GM19468 (cell line): ENCODE results near the gene LCAT.
"Not testable (repeated sequence)": the region's sequence is repeated elsewhere in the genome, so short reads cannot be mapped to it uniquely, and the experiment has no call there.

Experiments used
- ATAC-seq: cut with Tn5 transposase; IDR thresholded peaks from one replicate; pipeline ENCODE4 v1.9.1; 2021; ENCODE audit warnings: mild to moderate bottlenecking, moderate library complexity, moderate number of reproducible peaks; ENCODE audit not compliant: unreplicated experiment; ENCODE audit errors: extremely low read depth

LCAT gene

GRCh38 chr16:67950335-67950843 lies 6.5 kb upstream of the LCAT start:
- ATAC-seq = no peak

GRCh38 chr16:67949645-67950044 lies 5.7 kb upstream of the LCAT start:
- ATAC-seq = no peak

DNA sequence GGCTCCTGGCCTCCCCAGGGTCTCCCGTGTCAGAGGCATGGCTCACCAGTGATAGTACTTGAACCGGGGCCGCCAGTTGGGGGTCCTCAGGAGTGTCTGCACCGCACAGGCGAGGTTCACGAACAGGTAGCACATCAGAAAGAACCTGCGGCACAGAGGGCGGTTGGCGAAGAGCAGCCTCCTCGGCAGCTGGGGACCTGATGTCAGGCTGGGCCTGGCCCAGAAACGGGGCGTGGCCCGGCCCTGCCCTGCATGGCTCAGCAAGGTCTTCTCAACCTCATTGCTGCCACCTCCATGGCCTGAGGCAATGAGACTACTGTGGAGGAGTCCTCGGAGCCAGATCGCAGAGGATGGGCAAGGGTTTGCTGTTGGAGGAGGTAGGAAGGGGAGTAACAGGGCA lies 4.1 kb upstream of the LCAT start:
- ATAC-seq = no peak

DNA sequence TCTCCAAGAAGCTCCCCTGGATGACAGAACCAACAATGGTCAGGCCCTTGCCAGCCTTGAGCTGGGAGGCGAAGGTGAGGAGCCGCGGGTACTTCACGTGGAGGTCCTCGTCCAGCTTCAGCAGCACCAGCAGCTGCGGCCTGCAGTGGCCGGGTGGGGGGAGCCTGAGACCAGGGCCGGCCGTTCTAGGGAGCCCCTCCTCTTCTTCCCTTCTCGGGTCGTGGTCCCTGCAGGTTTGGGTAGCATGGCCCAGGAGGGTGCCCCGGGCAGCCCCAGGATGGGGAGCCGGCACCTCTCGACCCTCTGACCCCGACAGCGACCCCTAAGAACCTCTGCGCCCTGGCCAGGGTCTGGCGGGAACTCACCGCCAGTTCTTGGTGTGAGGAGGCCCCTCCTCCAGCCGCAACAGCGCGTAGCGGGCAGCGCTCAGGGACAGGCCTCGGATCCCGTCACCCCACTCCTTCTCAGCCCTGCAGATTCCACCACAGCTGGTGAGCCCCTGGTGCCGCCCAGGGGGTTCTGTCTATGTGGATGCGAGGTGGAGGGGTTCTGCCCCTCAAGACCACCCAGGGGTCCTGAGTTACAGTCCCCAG lies 3.1 kb upstream of the LCAT start:
- ATAC-seq = no peak

GRCh38 chr16:67946128-67946569 lies 2.2 kb upstream of the LCAT start:
- ATAC-seq = no peak

DNA sequence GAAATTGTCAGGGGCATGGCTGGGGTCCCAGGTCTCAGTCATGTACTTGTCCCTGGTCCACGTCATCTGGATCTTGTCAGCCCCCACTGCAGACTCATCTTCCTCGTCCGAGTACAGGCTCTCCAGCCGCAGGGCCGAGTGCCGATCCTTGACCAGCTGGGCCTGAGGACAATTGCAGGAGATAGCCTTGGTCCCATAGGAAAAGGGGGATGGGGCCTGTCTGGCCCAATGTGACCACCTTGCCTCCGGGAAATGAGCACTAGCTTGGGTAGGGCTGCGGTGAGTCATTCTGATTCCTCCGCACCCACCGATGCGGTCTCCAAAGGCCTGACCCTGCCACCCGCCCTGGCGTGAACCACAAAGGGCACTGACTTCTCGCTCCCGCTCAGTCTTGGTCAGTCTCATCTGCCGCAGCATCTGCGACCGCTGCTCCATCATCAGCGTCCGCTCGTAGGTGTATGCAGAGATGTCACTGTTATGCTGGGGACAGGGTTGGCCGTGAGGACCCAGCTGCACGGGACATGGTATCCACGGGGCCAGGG lies 1.5 kb upstream of the LCAT start:
- no peak for ATAC-seq

GRCh38 chr16:67944690-67945391 lies 921 bp upstream of the LCAT start:
- no peak for ATAC-seq

DNA sequence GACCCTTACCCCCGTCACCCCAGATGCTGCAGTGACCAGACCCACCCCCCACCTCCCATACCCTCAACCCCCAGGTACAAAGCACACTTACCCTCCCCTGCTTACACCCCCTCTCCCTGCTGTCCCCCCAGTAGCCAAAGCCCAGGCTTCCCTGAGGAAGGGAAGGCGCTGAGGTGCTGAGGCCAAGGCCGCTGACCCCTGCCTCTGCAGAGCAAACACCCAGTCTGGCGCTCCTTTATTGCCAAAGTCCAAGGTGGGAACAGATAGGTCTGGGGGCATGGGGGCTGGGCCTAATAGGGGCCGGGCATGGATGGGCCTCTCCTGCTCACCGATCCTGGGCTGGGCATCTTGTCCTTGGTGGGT lies 683 bp downstream of the LCAT start:
- ATAC-seq = no peak

- no peak for ATAC-seq
These were observed 1.2 kb downstream of the LCAT start for GRCh38 chr16:67942510-67943255.

GRCh38 chr16:67942200-67942509 lies 1.8 kb downstream of the LCAT start:
- no peak for ATAC-seq

DNA sequence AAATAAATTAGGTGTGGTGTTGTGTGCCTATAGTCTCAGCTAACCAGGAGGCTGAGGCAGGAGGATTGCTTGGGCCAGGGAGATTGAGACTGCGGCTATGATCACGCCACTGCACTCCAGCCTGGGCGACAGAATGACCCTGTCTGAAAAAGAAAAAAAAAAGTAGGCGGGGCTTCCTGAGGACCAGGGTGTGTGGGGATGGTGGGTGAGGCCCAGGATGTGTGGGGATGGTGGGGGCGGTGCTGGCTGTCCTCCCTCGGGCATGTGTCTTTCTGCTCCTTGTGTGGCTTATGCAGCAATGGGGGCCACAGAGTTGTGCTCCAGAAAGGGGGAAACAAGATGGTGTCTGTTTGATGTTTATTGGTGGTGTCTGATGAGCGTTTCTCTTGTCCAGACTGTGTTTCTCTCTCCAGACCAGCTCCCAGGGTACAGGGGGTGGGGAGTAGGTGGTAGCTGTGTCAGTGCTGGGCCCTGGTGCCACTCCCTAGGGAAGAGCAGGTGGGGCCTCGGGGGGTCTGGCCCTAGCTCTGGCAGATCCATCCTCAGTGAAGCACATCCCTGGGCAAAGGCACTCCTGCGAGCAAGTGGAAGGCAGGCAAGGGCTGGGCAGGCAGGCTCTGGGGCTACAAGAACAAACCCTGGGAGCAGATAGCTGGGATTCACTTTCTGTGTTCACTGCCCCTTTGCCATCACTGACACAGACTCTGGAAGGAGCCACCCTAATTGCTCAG lies 2.3 kb downstream of the LCAT start:
- no peak for ATAC-seq

GRCh38 chr16:67940446-67941089 lies 3.4 kb downstream of the LCAT start:
- no peak for ATAC-seq

DNA sequence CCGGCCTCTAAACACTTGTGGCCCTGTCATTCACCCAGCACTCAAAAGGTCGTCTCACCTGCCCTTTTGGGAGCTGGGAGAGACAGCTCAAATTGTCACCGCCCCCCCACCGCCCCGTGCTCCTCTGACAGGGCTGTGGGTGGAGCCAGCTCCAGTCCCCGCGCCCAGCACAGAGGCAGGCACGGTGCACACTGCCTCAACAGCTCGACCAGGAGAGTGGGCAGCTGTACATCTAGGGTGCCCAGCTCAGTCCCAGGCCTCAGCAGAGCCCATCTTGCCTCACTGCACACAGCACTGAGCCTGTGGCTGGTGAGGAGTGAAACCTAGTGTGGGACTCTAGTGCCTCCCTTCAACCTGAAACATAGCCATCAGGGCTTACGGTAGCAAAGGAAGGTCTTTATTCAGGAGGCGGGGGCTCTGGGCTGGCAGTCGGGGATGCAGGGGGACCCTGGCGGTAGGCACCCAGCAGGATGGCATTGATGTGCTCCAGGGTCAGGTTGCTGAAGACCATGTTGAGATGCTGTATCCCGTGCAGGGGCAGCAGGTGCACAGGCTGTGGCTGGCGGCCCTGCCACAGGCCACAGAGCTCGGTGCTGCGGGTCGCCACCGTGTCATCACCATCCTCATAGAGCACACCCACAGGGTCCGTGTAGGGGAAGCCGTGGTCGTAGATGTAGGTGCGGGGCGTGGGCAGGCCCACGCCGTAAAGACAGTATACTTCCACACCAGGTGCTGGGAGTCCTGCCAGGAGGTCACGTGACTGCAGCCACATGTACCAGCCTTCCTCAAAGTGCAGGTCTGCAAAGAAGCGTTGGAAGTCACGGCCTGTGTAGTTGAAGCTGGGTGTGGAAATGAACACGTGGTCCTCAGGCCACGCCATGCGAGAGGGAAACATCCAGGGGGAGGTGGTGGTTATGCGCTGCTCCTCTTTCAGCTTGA lies 4.1 kb downstream of the LCAT start:
- no peak for ATAC-seq

GRCh38 chr16:67937713-67938112 lies 6.2 kb downstream of the LCAT start:
- ATAC-seq = not testable (repeated sequence)

DNA sequence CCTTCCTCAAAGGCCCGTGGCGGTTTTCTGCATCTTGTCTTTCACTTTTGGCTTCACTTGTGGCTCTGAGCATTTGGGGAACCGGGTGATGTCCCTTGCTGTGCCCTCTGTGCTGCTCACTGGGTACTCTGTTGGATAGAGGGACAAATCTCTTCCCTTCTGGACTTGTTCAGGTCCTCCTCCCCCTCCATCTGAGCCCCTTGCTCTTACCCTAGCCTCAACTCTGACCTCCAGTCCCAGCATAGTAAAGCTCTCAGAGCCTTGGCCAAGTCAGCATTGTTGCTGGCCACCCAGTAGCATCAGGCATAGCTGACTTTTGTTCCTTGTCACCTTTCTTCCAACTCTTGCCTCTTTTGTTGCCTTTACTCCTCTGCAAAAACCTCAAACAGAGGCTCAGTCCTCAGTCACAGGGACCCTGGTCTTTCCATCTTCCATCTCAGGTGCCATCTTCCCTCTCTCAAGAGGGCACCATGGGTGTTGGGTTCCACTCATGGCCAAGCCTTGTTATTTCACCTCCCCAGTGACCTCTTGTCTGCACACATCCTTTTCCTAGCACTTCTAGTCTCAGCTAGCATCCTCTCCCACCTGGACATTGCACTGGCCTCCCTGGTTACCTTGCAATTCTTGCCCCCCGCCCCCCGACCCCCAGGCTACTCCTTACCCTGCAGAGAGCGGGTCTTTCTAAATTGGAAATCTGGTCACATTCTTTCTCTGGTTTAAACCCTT lies 6.9 kb downstream of the LCAT start:
- ATAC-seq = no peak

GRCh38 chr16:67936124-67936879 lies 7.6 kb downstream of the LCAT start, which contains the start of gene PSMB10:
TSS of gene PSMB10 (minus strand) at chr16:67936850. CDS start at chr16:67936749, 101 bp downstream.
- no peak for ATAC-seq

DNA sequence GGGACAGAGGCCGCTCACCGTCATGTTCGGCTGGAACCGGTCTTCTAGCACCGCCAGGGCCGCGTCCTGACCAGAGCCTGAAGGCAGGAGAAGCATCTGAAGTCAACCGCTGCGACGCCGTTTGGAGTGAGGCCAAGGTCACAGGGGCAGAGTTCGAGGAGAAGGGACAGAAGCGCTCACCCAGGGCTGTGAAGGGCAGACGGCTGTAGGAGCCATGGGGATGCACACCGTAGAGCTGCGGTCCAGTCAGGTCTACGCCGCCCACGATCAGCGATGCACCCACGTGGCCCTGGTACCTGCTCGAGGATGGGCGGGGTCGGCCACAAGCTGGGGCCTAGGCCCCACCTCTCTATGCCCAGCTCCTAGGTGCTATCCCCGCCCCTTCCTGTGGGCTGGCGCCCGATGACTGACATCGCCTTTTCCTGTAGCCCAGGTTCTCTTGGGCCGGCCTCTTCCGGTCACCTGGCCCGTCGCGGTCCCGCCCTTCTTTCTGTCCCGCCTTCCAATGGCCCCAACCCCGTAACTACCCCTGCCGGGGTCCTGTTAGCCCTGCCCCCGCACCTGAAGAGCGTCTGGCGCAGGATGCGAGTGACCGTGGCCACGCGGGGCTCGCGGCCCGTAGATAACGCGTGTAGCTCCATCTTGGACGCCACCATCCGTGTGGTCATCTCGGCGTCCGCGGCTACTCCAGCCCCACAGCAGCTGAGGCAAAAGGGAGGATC lies 8.4 kb downstream of the LCAT start:
- ATAC-seq = peak; percentile 90
